Ammon's horn (tissue), 1 donor: ENCODE results near the gene PVALB.

Experiments
- DNase-seq: peaks from one replicate; pipeline ENCODE4 v3.0.0-alpha.2; 2016; ENCODE audit warnings: low spot score

Gene PVALB

GRCh38 chr22:36811094-36811800 lies 5.6 kb downstream of the PVALB start:
- DNase-seq: no peak

DNA sequence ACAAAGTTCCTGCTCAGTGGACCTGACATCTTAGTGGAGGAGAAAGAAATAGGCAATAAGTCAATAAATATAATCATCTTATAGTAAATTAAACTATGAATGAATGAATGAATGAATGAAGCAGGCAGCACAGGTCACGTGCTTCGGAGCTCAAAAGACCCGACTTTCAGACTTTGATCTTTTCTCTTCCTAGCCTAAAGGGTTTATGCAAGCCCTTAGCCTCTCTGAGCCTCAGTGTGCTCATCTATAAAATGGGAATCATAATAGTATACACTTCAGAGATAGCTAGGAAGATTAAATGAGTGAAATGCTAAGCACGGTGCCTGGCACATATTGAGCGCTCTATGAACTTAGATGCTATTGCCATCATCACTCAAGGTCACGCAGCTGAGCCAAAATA lies 7.5 kb downstream of the PVALB start:
- no peak for DNase-seq

GRCh38 chr22:36808721-36809344 lies 8.0 kb downstream of the PVALB start:
- DNase-seq: no peak

- no peak for DNase-seq
These were observed 9.2 kb downstream of the PVALB start for GRCh38 chr22:36807627-36808026.

- DNase-seq: peak; percentile 6
These were observed 10.0 kb downstream of the PVALB start for GRCh38 chr22:36806835-36807234.

GRCh38 chr22:36803358-36803757 lies 13.5 kb downstream of the PVALB start:
- DNase-seq: no peak

- no peak for DNase-seq
These were observed 18.2 kb downstream of the PVALB start for GRCh38 chr22:36798674-36799066.

GRCh38 chr22:36797911-36798673 lies 18.7 kb downstream of the PVALB start:
- DNase-seq: no peak

GRCh38 chr22:36797374-36797773 lies 19.5 kb downstream of the PVALB start:
- DNase-seq: no peak

- DNase-seq: no peak
These were observed 20.2 kb downstream of the PVALB start for GRCh38 chr22:36796552-36797175.

GRCh38 chr22:36795633-36796032 lies 21.2 kb downstream of the PVALB start:
- no peak for DNase-seq

GRCh38 chr22:36790648-36791047 lies 26.2 kb downstream of the PVALB start:
- DNase-seq: no peak

GRCh38 chr22:36787204-36787988 lies 29.4 kb downstream of the PVALB start:
- DNase-seq: no peak

DNA sequence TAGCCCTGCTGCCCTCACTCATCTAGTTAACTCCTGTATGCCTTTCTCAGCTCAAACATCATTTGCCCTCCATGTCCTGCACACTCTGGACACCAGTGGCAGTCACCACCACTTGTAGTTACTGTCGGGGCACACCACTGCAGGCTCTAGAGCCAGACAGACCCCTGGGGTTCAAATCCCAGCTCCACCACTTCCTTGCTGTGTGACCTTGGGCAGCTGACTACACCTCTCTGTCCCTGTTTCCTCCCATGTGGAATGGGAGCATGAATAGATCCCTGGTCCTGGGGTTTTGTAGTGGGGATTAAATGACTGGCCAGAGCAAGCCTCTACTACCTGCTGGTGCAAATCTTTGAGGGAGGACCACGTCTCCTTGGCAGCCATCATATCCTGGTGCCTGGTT lies 33.1 kb downstream of the PVALB start:
- no peak for DNase-seq

- peak; percentile 70 for DNase-seq
These were observed 34.9 kb downstream of the PVALB start for GRCh38 chr22:36781656-36782627.

DNA sequence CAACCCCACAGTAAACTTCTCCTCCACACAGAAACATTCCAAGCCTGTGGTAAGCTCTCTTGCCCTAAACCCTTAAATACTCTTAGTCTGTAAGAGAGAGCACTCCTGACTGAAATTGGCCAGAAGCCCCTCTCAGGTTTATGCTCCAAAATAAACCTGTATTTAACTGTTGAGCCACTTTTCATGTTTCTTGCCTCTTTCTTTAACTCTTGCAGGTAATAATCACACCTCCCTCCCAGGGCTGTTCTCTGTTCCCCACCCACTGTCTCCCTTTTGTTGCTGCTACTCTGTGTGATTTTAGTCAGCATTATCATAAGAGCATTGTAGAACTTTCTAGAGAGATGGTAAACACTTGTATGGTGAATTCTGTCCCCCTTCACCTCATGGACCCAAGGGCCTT lies 38.8 kb downstream of the PVALB start:
- no peak for DNase-seq

DNA sequence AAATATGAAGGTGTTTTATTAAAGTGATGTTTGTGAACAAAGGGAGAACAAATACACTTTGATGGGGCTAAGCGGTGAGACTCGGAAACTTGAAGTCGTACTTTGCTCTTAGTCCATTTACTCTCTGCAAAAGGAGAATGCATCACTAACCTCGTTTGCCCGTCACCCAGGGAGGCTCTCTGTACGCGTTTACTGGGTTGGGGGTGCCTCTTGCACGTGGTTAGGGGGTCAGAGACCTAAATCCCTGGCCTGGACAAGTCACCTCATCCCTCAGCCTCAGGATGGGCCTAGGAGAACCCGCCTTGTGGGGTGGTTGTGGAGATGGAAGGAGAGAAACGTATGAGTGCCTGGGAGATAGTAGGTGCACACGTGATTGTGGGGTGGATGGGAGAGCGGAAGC lies 40.1 kb downstream of the PVALB start:
- peak; percentile 16 for DNase-seq

- DNase-seq: peak; percentile 100
These were observed 40.7 kb downstream of the PVALB start, which contains the start of gene IFT27 for GRCh38 chr22:36775964-36776669. TSS of gene IFT27 (minus strand) at chr22:36776119. CDS start at chr22:36775707, 412 bp downstream.

- peak; percentile 45 for DNase-seq
These were observed 41.3 kb downstream of the PVALB start for GRCh38 chr22:36775586-36775963.

GRCh38 chr22:36773935-36774334 lies 42.9 kb downstream of the PVALB start:
- peak; percentile 46 for DNase-seq
